GM12801 (cell line): ENCODE results near the gene LRRC8E.

ENCODE experiments used
- TF ChIP-seq, protein P1 (sequence below): IDR thresholded peaks from one replicate; pipeline ENCODE4 v1.5.1; 2011; ENCODE audit warnings: control low read depth; ENCODE audit not compliant: insufficient read length; ENCODE audit errors: extremely low read depth

LRRC8E gene

DNA sequence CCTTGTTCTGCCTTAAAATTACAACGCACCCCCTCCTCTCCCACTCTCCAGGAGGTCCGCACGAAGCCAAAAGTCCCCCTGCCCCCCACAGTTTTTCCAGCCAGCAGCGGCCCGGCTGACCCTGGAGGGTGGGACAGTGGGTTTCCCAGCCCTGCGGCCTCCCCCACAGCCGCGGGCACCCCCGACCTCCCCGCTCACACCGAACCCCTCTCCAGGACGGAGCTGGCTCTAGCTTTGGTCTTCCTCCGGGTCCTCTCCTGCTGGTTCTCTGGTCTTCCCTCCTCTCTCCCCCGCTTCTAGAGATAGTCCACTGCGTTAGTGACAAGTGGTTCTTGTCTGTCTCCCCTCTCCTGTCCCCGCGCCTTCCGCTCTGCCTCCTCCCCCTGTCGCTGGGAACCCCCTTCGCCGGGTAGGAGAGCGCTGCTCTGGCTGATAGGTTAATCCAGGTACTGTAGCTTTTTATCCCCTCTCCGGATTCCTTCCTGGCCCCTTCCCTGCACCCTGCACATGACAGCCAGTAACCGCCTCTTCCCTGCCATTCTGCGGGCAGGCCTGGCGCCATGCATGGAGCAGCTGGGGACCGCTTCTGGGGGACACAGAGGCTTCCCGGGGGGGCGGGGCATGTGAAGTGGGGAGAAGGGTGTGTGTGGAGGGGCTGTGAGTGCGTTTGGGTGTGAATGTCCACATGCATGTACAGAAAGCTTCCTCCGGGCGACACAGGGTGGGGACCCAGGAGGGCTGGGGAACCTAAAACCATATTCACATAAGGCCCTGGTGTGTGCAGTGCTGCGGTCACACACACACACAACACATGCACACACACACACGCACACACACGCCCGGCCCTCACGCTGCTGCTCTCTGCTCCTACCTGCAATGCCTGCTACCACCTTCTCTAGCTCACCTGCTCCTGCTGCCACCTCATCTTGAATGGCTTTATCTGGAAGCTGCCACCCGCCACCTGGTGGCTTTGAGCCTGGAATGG is 31.3 kb upstream of the LRRC8E start:
- TF ChIP-seq, protein P1, sequence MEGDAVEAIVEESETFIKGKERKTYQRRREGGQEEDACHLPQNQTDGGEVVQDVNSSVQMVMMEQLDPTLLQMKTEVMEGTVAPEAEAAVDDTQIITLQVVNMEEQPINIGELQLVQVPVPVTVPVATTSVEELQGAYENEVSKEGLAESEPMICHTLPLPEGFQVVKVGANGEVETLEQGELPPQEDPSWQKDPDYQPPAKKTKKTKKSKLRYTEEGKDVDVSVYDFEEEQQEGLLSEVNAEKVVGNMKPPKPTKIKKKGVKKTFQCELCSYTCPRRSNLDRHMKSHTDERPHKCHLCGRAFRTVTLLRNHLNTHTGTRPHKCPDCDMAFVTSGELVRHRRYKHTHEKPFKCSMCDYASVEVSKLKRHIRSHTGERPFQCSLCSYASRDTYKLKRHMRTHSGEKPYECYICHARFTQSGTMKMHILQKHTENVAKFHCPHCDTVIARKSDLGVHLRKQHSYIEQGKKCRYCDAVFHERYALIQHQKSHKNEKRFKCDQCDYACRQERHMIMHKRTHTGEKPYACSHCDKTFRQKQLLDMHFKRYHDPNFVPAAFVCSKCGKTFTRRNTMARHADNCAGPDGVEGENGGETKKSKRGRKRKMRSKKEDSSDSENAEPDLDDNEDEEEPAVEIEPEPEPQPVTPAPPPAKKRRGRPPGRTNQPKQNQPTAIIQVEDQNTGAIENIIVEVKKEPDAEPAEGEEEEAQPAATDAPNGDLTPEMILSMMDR, result no peak

DNA sequence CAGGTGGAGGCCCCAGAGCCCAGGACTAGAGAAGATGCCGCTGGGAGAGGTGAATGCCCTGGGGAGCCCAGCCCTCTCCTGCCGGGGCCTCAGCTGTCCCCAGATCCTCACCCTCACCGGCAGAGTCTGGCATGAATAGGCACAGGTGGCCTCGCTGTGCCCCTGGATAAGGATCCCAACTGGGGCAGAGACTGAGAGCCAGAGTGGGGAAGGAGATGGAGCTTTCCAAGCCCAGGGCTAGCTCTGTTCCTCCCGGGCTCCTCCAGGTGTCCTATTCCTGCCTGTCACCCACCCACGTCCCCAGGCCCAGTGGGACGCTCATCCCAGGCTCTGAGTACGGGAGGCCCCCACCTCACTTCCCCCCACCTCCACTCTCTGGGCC is 30.6 kb upstream of the LRRC8E start:
- TF ChIP-seq, protein P1, result no peak

DNA sequence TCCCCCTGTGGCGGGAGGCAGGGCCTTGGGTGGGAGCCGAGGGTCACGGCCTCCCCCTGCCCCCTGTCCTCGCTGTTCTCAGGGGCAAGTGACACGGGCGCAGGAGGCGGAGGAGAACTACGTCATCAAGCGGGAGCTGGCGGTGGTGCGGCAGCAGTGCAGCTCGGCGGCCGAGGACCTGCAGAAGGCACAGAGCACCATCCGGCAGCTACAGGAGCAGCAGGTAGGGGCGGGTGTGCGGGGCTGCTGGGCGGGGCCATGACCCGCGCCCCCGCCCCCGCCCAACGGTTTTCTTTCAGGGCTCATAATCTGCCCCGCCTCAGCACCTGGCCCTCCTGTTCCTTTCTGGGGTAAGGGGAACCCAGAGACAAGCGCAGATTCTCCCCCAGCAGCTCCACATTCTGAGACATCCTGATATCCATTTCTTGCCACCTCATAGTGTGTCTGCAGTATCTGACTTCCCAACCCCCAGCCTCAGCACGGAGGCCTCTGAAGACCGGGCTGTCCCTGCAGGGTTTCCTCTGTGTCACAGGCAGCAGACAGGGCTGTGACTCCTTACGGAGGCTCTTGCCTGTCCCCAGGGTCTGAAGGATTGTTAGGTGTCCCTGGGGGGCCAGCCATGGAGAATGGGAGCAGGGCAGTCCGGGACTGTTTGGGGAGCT is 30.1 kb upstream of the LRRC8E start:
- TF ChIP-seq, protein P1, result no peak

DNA sequence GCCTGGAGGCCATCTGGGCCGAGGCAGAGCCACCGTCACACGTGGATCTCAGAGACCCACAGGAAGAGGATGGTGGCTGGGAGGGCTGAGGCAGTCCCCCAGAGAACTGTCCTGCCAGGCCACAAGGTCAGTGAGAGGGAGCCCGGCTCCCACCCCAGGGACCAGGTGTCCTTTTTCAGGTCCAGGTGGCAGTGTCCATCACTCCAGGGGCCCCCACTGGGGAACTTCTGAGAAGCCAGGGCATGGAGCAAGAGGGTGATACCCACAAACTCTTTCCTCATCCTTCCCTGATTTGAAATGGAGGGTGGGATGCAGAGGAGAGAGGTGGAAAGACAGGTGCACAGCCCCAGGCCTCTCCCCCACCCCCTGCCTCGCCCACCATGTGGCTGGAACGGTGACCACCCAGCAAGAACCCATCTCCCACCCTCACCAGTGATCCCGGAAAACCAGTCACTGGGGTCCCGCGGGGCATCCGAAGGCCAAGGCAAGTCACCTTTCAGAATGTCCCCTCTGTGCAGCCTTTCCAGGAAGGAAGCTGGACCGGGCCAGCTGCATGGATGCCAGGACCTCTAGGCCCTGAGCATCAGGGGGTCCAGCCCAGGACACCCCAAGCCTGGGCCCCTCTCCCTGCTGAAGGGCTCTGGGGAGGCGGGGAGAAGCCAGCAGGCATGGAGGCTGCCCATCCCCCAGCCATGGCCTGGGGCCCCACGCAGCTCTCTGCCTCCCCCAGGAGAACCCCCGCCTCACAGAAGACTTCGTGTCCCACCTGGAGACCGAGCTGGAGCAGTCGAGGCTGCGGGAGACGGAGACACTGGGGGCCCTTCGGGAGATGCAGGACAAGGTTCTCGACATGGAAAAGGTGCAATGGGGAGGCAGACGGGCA is 28.2 kb upstream of the LRRC8E start:
- TF ChIP-seq, protein P1, result no peak

DNA sequence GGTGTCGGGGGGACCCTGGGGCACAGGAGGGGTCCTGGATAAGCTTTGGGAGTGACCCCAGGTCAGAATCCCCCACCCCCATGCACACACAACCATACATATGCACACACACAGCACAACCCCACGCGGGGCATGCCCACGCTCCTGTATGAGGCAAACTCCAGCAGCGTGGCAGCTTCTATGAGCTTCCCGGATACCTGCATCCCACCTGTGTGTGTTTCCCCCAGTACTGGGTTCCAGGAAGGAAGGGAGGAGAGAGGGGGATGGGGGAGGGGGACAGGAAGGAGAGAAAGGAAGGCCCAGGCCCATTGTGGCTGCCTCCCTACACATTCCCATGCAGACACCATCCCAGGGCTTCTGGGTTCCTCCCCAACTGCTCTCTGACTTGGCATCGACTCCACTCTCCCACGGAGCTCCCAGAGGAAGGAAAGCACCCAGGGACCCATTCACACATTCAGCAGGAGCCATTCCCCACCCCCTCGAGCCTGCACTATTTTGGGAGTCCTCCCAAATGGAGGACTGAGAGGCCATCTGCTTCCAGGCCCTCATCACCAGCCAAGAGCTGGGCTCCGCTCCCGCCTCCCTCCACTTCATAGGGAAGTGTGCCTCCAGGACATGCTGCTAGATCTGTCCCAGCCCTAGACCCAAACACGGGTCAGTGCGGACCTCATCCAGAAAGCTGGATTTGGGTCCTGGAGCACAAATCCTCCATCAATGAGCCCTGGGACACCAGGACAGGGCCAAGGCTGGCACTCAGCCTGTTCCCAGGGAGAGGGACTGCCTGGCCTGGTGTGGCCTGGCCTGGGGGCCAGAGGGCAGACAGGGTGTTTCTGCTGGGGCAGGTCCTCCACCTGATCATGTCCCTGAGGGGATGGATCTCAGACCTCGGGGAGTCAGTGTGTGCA is 27.3 kb upstream of the LRRC8E start:
- TF ChIP-seq, protein P1, result no peak

DNA sequence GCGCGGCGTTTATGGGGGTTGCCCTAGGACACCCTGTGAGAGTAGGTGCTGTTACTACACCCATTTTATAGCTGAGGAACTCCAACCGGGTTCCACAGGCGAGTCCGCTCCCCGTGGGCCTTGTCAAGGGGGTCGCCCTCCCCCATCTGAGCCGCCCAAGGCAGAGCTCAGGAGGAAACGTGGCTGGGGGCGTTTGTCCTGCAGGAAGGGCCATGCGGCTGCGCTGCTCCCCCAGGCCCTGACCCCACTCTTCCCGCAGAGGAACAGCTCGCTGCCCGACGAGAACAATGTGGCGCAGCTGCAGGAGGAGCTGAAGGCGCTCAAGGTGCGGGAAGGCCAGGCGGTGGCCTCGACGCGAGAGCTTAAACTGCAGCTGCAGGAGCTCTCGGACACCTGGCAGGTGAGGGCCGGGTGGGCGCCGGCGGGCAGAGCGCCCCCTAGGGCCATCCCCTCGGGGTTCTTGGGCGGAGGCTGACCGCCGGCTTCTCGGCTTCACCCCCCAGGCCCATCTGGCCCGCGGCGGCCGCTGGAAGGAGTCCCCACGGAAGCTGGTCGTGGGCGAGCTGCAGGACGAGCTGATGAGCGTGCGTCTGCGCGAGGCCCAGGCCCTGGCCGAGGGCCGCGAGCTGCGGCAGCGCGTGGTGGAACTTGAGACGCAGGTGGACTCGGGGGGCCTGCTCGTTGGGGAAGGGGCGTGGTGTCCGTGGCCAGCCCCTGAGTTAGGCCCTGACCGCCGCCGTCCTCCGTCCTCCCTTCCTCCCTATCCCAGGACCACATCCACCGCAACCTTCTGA is 26.5 kb upstream of the LRRC8E start:
- TF ChIP-seq, protein P1, result no peak
